GM23338 (cell line): ENCODE measurements around the gene SLCO4A1.

Experiments
- CREB1 ChIP-seq: fragments of 250-450 bp; sonication (Bioruptor Pico); IDR thresholded peaks from 2 replicates; pipeline ENCODE4 v1.5.0; 2020; ENCODE audit warnings: low read depth, mild to moderate bottlenecking, moderate library complexity
- EZH2 ChIP-seq: fragments of 200-600 bp; sonication (generic); IDR thresholded peaks from one replicate; pipeline ENCODE4 v1.8.0; 2017; ENCODE audit warnings: antibody characterized with exemption, mild to moderate bottlenecking, low read depth; ENCODE audit not compliant: unreplicated experiment
- EZH2phosphoT487 ChIP-seq: fragments of 200-600 bp; sonication (generic); IDR thresholded peaks from one replicate; pipeline ENCODE4 v1.8.1; 2018; ENCODE audit warnings: antibody characterized with exemption; ENCODE audit not compliant: unreplicated experiment
- JUNB ChIP-seq: IDR thresholded peaks from one replicate; pipeline ENCODE4 v1.6.1; 2016; ENCODE audit warnings: antibody characterized with exemption; ENCODE audit not compliant: unreplicated experiment
- POLR2AphosphoS5 ChIP-seq: IDR thresholded peaks from 2 replicates; pipeline ENCODE4 v1.6.1; 2016; ENCODE audit warnings: antibody characterized with exemption, low read depth
- REST ChIP-seq: IDR thresholded peaks from one replicate; pipeline ENCODE4 v1.6.1; 2018; ENCODE audit warnings: antibody characterized with exemption; ENCODE audit not compliant: unreplicated experiment
- STAT1 ChIP-seq: IDR thresholded peaks from one replicate; pipeline ENCODE4 v1.6.1; 2016; ENCODE audit warnings: antibody characterized with exemption; ENCODE audit not compliant: unreplicated experiment
- TF ChIP-seq, protein P1 (sequence below), 2 experiments: fragments of 200-600 bp in 1 of 2; sonication (generic) in 1 of 2; conservative IDR thresholded peaks; 2 replicates each; pipeline versions ENCODE4 v1.5.1 to v1.6.1; 2016 to 2017; ENCODE audit warnings: antibody characterized with exemption in 2 of 2, low read depth in 2 of 2, mild to moderate bottlenecking in 2 of 2, moderate library complexity in 1 of 2

GRCh38 chr20:62655282-62656196 lies 13.2 kb downstream of the SLCO4A1 start:
- TF ChIP-seq REST (no peak), EZH2phosphoT487 (no peak), JUNB (no peak), POLR2AphosphoS5 (no peak), CREB1 (no peak), EZH2 (no peak), STAT1 (no peak)
- TF ChIP-seq, protein P1, sequence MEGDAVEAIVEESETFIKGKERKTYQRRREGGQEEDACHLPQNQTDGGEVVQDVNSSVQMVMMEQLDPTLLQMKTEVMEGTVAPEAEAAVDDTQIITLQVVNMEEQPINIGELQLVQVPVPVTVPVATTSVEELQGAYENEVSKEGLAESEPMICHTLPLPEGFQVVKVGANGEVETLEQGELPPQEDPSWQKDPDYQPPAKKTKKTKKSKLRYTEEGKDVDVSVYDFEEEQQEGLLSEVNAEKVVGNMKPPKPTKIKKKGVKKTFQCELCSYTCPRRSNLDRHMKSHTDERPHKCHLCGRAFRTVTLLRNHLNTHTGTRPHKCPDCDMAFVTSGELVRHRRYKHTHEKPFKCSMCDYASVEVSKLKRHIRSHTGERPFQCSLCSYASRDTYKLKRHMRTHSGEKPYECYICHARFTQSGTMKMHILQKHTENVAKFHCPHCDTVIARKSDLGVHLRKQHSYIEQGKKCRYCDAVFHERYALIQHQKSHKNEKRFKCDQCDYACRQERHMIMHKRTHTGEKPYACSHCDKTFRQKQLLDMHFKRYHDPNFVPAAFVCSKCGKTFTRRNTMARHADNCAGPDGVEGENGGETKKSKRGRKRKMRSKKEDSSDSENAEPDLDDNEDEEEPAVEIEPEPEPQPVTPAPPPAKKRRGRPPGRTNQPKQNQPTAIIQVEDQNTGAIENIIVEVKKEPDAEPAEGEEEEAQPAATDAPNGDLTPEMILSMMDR (conservative IDR thresholded peaks at IDR 0.05; ENCODE audit: low read depth in 2 of 2) = no peak
